ENCODE results near the gene DNMT3A. TPM values are rescaled to one million over a fixed set of nuclear protein-coding genes. Genes with fewer than 3 reads are reported as not detected.
A peak's percentile ranks its signal among the peaks of the same experiment; 100 is the strongest.

Gene DNMT3A
- total and polyA plus RNA-seq, 10 donors, result 9.0 to 64.6 (median 33.2) TPM

- peak overlapping the region in 4 of 8 donors; percentile 82 to 89 (median 86) for H3K27ac ChIP-seq
- TF ChIP-seq POLR2A (IDR thresholded peaks at IDR 0.05), result no peak
- TF ChIP-seq POLR2AphosphoS5 (IDR thresholded peaks at IDR 0.05), result no peak
- TF ChIP-seq CTCF (IDR thresholded peaks at IDR 0.05 in 8 of 11, conservative IDR thresholded peaks at IDR 0.05 in 3 of 11), result no peak
- peaks cover 36 to 99% (median 59%) of the 10 kb centered on the region in 6 donors for H3K4me1 ChIP-seq
- no peaks in the 10 kb centered on the region for H3K9me3 ChIP-seq
- WGBS, 5 donors, result 82 to 90% (median 89%) methylated on average over 2 to 23 of the region's 23 CpGs
- no peaks in the 10 kb centered on the region for H3K27me3 ChIP-seq (replicated peaks in 1 of 7)
- H3K4me3 ChIP-seq, result no peak overlapping the region
- intact Hi-C loops (cut with DNase I; ENCODE audit: low total_unique reads), result no loop called here
- H3K36me3 ChIP-seq, result peaks cover 0 to 68% (median 16%) of the 10 kb centered on the region in 6 donors
- no peak for DNase-seq
Observed at GRCh38 chr2:25311865-25312575, 29.7 kb downstream of the DNMT3A start.

DNA sequence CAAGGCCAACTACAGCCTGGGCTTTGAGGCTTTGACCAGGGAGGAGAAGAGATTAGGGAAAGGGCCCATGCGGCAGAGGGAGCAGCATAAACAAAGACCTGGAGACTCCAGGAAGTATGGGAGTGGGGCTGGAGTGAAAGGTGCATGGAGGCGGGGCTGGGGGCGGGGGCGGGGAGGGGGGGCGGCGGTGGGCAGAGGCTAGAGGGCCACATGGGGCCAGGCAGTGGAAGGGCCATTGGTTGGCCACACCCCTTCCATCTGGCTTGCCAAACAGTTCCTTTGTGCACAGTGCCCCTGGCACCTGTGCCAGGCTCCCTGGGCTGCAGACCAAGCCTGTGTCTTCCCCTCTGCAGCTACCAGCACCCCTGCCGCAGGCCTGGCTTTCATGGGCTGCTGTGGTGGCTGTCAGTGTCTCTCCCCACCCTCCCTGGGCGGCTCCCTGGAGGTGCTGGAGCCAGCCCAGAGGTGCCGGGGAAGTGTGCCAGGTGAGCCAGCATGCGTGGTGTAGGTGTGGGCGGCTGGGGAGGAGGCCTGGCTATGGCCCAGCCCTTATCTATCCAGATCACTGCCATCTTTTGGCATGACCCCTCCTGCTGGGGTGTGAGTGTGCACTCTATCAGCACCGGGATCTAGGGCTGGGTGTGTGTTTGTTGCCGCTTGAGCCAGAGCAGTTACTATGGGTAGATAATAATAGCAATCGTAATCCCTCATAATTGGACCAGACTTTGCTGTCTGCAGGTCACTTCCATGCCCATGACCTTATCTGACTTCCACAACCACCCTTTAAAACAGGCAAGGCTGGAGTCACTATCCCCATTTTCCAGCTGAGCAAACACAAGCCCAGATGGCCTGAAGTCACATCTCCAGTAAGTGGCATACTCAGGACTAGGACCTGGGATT lies 30.5 kb downstream of the DNMT3A start:
- peaks cover 0 to 76% (median 21%) of the 10 kb centered on the region in 6 donors for H3K36me3 ChIP-seq
- no peak for DNase-seq
- TF ChIP-seq POLR2A (IDR thresholded peaks at IDR 0.05) (no peak), POLR2AphosphoS5 (IDR thresholded peaks at IDR 0.05) (peak in 1 of 3 donors; percentile 24)
- H3K9me3 ChIP-seq, result no peaks in the 10 kb centered on the region
- WGBS, 5 donors, result 74 to 82% (median 81%) methylated on average over 10 to 14 of the region's 14 CpGs
- H3K4me3 ChIP-seq, result no peak overlapping the region
- H3K27me3 ChIP-seq (replicated peaks in 1 of 7), result no peaks in the 10 kb centered on the region
- peaks cover 32 to 99% (median 56%) of the 10 kb centered on the region in 6 donors for H3K4me1 ChIP-seq
- intact Hi-C loops (cut with DNase I; ENCODE audit: low total_unique reads), result no loop called here
- peak overlapping the region in 3 of 8 donors; percentile 2 to 14 (median 5) for H3K27ac ChIP-seq

DNA sequence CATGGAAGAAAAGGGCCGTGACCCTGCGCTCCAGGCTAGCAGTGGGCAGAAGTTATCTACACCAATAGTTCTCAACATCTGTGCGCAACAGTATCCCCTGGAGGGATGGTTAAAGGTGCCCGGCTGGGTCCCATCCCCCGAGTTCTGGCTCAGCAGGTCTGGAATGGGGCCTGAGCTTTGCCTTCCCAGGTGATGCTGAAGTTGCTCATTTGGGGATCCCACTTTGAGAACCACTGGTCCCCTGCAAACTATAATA lies 31.1 kb downstream of the DNMT3A start:
- Histone ChIP-seq H3K36me3 (peaks cover 0 to 82% (median 26%) of the 10 kb centered on the region in 6 donors), H3K9me3 (no peaks in the 10 kb centered on the region), H3K27ac (peak overlapping the region in 1 of 8 donors; percentile 9), H3K27me3 (replicated peaks in 1 of 7) (no peaks in the 10 kb centered on the region), H3K4me3 (no peak overlapping the region), H3K4me1 (peaks cover 26 to 99% (median 53%) of the 10 kb centered on the region in 6 donors)
- no peak for TF ChIP-seq POLR2AphosphoS5 (IDR thresholded peaks at IDR 0.05)
- no peak for DNase-seq
- WGBS, 5 donors, result 90 to 95% (median 91%) methylated on average over 5 of the region's 5 CpGs
- intact Hi-C loops (cut with DNase I; ENCODE audit: low total_unique reads), result no loop called here

- no peak overlapping the region for H3K27ac ChIP-seq
- H3K4me1 ChIP-seq, result peaks cover 15 to 99% (median 50%) of the 10 kb centered on the region in 6 donors
- DNase-seq, result no peak
- no peak overlapping the region for H3K4me3 ChIP-seq
- peak in 1 of 3 donors; percentile 10 for TF ChIP-seq POLR2AphosphoS5 (IDR thresholded peaks at IDR 0.05)
- TF ChIP-seq POLR2A (IDR thresholded peaks at IDR 0.05), result no peak
- TF ChIP-seq CTCF (IDR thresholded peaks at IDR 0.05 in 8 of 11, conservative IDR thresholded peaks at IDR 0.05 in 3 of 11), result peak in 10 of 11 experiments; percentile 19 to 75 (median 58)
- intact Hi-C loops (cut with DNase I; ENCODE audit: low total_unique reads), result no loop called here
- H3K36me3 ChIP-seq, result peaks cover 0 to 91% (median 27%) of the 10 kb centered on the region in 6 donors
- H3K27me3 ChIP-seq (replicated peaks in 1 of 7), result no peaks in the 10 kb centered on the region
- WGBS, 5 donors, result 64 to 70% (median 67%) methylated on average over 10 of the region's 10 CpGs
- no peaks in the 10 kb centered on the region for H3K9me3 ChIP-seq
Observed at GRCh38 chr2:25309402-25309801, 32.3 kb downstream of the DNMT3A start.

- H3K36me3 ChIP-seq, result peaks cover 0 to 95% (median 27%) of the 10 kb centered on the region in 6 donors
- H3K4me3 ChIP-seq, result no peak overlapping the region
- TF ChIP-seq POLR2A (IDR thresholded peaks at IDR 0.05) (no peak), CTCF (IDR thresholded peaks at IDR 0.05 in 8 of 11, conservative IDR thresholded peaks at IDR 0.05 in 3 of 11) (no peak)
- no peak for DNase-seq
- intact Hi-C loops (cut with DNase I; ENCODE audit: low total_unique reads), result no loop called here
- H3K27ac ChIP-seq, result no peak overlapping the region
- no peaks in the 10 kb centered on the region for H3K9me3 ChIP-seq
- 87 to 93% (median 89%) methylated on average over 5 to 6 of the region's 6 CpGs for WGBS, 5 donors
- peaks cover 10 to 99% (median 50%) of the 10 kb centered on the region in 6 donors for H3K4me1 ChIP-seq
- no peaks in the 10 kb centered on the region for H3K27me3 ChIP-seq (replicated peaks in 1 of 7)
Observed at GRCh38 chr2:25308599-25308998, 33.1 kb downstream of the DNMT3A start.
